DMS 273 (cell line): Measurements from ENCODE around the gene SBSN.
A peak's percentile ranks its signal among the peaks of the same experiment; 100 is the strongest.

Experiments used
- DNase-seq: peaks from one replicate; lab custom pipeline; 2025; ENCODE audit not compliant: unreplicated experiment; lab: John Stamatoyannopoulos, UW

The SBSN gene, protein sequence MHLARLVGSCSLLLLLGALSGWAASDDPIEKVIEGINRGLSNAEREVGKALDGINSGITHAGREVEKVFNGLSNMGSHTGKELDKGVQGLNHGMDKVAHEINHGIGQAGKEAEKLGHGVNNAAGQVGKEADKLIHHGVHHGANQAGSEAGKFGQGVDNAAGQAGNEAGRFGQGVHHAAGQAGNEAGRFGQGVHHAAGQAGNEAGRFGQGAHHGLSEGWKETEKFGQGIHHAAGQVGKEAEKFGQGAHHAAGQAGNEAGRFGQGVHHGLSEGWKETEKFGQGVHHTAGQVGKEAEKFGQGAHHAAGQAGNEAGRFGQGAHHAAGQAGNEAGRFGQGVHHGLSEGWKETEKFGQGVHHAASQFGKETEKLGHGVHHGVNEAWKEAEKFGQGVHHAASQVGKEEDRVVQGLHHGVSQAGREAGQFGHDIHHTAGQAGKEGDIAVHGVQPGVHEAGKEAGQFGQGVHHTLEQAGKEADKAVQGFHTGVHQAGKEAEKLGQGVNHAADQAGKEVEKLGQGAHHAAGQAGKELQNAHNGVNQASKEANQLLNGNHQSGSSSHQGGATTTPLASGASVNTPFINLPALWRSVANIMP

DNA sequence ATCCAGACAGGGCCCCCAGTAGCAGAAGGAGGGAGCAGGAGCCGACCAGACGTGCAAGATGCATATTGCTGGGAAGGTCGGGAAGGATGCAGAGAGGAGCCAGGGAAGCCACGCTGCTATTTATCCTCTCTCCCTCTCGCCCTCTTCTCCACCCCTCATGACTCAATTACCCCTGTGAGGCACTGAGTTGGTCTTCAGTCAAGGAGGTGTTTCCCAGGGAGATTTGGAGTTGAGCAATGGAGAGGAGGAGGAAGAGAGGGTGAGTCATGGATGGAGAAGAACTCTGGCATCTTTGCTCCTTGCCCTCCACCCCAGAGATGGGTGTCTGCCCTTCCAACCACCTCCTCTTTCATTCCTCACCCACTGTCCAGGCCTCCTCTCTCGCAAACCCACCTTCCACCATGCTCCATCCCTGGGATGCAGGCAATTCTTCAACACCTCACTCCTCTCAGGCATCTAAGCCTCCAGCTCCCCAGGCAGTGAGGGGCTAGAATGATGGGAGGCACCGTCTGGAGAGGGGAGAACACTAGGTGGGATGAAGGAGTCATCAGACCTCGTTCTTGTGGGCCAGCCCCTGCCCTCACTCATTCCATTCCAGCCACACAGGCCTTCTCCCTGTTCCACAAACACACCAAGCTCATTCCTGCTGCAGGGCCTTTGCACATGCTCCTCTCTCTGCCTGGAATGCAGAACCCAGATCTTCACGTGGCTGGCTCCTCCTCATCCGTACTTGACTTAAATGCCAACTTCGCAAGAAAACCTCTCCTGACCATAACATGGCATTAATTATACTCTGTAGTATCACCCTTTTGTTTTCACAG, at the start of gene SBSN:
TSS of gene SBSN (minus strand) at position 94 of the 821 bp plus-strand sequence. CDS start at position 64, 30 bp downstream.
- DNase-seq, result no peak

DNA sequence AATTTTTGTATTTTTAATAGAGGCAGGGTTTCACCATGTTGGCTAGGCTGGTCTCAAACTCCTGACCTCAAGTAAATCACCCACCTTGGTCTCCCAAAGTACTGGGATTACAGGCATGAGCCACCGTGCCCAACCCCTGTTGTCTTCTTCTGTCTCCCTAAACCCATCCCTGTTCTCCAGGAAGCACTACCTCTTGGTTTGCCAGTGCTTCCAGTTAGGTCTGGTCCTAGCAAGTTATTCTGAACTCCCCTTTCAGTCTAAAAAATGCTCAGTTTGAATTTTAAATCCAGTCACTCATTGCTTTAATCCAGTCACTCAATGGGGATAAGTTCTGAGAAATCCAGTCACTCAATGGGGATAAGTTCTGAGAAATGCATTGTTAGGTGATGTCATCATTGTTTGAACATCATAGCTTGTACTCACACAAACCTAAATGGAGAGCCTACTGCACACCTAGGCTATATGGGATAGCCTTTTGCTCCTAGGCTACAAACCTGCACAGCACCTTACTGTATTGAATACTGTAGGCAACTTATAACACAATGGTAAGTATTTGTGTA, 43.4 kb upstream of the SBSN start:
- DNase-seq, result no peak

DNA sequence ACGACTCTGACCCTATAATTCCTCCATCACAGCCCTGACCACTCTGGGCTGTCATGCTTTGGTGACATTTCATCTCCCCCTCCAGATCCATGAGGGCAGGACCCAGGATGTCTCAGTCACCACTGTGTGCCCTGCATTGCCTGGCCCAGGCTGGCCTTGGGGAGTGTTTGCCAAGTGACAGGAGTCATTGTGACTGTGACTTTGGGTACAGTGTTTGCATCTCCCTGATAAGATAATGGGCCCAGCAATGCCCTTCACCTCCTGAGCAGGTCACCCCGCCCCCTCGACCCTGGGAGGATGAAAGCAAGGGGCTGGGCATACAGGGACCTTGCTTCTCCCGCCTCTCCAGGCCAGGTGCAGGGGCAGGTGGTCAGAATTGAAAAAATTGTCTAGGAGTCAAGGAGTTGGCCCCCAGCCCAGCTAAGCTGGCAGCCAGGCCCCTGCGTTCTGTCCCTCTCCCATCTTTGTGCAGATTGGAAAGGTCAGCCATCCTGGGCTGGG, 41.2 kb upstream of the SBSN start:
- no peak for DNase-seq

DNA sequence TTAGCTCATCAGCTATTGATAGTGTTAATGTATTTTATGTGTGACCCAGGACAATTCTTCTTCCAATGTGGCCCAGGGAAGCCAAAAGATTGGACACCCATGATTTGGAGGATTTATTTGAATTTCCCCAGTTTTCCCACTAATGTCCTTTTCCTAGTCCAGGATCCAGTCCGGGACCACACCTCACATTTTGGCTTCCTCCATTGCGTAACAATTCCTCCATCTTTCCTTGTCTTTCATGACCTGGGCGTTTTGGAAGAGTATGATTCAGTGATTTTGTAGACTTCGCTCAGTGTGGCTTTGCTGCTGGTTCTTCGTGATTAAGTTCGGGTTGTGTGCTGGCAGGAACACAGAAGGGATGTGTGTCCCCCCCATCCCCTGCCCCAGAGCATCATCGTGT, 38.6 kb upstream of the SBSN start:
- DNase-seq, result no peak

DNA sequence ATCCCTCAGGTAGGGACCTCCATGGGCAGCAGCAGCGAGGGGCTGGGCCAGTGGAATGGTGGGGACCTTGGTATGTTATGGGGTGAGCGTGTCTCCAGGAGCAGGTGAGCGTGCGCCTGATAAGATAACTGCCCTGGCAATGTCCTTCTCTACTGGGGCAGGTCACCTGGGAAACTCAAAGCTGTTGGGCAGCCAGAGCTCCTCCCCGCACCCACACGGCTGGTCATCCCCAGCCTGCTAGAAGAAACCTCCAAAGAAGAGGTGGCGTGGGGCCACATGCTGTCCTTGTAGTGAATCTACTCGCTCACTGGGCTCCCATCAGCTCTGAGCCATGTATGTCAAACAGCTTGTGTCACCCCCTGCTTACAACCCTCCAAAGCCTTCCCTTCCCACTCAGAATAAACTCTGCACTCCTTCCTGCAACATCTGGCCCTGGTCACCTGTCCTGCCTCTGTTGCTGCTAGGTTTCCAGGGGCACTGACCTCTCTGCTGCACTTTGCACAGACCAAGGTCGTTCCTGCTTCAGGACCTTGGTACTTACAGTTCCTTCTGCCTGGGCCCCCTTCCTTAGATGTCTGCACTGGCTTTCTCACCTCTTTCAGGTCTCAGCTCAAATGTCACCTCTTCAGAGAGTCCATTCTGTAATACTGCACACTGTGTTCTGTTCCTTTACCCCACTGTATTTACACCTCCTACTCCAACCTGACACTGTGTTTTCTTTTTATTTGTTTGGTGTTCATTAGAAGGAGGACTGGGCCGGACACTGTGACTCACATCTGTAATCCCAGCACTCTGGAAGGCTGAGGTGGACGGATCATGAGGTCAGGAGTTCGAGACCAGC, 37.1 kb upstream of the SBSN start:
- DNase-seq, result no peak

DNA sequence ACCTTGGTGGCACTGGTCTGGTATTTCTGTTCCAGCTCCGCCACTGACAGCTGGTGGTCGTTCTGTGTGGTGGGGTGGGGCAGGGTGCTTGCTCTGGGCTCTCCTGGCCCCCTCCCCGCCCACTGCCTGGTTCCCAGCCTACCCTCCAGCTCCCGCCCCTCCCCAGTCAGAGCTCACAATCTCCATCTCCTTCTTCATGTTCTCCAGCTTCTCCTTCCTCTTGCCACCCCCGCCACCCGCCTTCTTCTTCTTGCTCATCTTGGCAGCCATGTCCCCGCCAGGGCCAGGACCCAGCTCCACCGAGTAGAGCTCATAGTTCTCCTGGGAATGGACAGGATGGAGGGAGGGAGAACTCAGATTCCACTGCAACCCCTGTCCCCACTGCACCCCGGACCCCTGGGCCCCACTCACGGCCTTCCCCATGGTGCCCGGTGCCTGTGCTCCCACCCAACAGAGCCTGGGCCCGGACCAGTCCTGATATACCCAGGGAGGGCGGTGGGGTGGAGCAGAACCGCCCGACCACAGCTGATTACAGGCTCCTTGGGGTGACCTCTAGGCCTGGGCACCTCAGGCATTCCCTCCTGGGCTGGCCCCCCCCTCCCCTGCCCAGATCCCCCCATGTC, 35.2 kb upstream of the SBSN start, which contains the start of gene ATP4A:
TSS of gene ATP4A (minus strand) at position 452 of the 623 bp plus-strand sequence. CDS start at position 423, 29 bp downstream.
- DNase-seq, result no peak

DNA sequence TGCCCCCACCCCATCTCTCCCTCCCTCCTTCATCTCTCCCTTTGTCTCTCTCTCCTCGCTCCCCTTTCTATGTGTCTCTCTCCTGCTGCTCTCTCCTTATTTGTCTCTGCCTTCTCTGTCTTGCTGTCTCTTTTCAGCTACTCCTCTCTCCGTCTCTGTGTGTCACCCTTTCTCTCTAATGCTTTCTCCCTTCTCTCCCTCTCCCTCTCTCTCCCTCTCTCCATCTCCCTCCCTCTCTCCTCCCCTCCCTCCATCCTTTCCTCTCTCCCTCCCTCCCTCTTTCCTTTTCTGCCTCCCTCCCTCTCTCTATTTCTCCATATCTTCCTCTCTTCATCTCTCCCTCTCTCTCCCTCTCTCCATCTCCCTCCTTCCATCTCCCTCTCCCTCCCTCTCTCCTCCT, 34.7 kb upstream of the SBSN start:
- no peak for DNase-seq

DNA sequence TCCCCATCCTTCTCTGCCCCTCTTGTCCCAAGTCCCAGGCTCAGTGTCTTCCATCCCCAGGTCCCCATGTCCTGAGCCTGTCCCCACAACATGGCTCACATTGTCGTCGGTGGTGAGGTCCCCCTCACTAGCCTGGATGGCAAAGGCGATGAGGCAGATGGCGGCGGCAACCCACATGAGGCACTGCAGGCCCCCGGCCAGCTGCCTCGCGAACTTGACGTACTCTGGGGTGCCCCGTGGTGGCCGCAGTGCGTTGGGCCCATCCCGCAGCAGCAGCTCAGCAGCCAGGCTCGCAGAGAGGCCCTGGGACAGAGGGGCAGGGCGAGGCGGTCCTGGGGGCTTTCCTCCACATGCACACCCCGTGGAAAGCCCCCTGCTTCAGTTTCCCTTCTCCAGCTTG, 34.2 kb upstream of the SBSN start:
- DNase-seq, result peak; percentile 41

DNA sequence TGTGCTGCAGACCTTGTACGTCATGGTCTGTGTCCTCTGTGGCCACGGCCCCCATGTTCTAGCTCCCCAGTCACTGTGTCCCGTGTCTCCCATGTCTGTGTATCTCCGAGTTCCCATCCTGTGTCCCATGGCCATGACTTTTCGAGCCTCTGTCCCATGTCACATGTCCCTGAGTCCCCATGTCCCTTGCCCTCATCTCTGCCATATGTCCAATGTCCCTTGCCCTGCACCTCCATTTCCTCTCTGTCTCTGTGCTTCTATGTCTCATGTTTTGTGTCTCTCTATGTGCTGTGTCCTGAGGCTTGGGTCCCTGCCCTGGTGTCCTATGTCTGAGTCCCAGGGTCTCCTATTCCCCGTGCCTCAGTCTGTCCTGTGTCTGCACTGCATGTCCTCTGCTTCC, 33.3 kb upstream of the SBSN start:
- no peak for DNase-seq

DNA sequence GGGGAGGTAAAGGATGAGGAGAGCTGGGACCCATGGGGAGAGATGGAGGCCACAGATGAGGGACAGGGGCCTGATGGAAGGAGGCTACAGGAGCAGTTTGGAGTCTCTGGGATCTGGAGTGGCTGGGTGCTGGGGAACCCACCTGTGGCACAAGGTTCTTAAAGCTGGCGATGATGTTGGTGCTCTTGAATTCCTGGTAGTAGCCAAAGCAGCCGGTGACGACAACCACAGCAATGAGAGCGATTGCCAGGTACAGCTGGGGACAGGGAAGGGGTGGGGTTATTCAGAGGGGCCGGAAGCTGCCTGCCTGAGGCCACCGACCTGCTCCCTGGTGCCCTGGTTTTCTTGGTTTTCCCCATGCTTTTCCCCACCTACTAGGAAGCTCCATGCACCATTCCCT, 32.6 kb upstream of the SBSN start:
- no peak for DNase-seq

DNA sequence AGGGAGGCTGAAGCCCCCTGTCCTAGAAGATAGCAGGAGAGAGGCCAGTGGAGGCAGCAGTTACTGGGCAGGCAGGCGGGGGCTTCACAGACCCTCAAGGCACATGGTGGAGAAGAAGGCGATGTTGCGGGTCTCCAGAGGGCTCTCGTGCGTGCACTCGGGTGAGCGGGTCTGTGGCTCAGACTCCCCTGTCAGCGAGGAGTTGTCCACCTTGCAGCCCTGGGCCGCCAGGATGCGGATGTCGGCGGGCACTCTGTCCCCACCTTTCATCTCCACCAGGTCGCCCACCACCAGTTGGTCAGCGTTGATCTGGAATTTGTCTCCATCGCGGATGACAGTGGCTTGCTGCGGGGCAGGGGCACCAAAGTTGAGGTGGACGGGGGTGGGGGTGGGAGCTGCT, 32.2 kb upstream of the SBSN start:
- no peak for DNase-seq

DNA sequence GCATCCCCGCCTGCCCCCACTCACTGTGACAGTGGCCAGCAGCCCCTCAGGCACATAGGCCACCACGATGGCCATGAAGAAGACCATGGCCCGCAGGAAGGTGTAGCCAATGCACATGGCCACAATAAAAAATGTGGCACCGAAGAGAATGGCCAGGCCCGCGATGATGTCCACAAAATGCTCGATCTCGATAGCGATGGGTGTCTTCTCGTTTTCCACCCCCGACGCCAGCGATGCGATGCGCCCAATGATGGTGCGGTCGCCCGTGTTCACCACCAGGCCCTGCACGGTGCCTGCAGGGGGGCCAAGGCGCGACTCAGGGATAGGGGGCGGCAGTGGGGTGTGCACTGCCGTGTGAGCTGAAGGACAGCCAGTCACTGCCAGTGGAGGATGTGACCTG, 31.7 kb upstream of the SBSN start:
- no peak for DNase-seq

DNA sequence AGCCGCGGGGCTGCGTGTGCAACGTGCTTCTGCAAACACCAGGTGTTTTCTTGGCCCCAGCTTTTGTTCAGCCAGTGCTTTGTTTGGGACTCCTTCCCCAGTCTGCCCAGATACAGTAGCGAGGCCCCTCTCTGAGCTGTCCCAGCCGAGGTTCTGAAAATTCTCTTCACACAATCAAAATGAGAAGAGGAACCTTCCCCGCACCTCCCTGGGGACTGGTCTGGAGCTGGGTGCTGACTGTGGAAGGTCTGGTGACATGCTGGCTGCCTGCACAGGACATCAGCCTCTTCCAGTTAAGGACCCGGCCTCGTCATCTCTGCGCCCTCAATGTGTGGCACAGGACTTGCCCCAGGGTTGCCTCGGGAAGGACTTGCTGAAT, 31.2 kb upstream of the SBSN start:
- DNase-seq, result no peak

DNA sequence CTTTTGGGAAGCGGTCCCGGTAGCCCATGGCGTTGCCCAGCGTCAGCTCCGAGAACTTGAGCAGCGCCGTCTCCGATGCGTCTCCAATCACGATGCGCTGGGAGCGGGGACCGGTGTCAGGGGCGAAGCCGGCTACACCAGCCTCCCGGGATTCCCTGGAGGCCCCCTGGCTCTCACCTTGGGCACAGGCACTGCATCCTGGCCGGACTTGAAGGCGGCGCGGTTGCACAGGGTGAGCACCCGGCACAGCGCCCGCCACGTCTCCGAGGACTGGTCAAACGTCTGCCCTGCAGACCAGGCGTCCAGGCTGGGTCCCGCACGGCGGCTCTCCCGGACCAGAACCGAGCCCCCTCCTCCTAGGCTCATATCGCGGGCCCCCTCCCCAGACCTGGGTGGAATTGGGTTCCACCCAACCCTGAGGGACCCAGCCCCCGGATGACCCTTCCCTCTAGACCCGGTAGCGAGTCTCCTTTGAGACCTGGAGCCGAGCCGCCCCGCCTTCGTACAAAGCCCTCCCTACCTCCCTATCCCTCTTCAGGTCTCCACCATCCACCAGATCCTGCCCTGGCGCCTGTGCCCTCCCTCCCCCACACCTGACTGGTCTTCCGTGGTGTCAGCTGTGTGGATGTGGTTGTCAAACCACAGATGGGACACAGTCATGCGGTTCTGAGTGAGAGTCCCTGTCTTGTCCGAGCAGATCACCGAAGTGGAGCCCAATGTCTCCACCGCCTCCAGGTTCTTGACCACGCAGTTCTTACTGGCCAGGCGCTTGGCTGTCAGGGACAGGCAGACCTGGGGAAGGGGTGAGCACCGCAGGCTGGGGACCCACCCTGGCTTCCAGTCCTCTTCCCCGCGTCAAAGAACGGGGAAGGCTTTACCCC, 30.5 kb upstream of the SBSN start:
- DNase-seq, result no peak

DNA sequence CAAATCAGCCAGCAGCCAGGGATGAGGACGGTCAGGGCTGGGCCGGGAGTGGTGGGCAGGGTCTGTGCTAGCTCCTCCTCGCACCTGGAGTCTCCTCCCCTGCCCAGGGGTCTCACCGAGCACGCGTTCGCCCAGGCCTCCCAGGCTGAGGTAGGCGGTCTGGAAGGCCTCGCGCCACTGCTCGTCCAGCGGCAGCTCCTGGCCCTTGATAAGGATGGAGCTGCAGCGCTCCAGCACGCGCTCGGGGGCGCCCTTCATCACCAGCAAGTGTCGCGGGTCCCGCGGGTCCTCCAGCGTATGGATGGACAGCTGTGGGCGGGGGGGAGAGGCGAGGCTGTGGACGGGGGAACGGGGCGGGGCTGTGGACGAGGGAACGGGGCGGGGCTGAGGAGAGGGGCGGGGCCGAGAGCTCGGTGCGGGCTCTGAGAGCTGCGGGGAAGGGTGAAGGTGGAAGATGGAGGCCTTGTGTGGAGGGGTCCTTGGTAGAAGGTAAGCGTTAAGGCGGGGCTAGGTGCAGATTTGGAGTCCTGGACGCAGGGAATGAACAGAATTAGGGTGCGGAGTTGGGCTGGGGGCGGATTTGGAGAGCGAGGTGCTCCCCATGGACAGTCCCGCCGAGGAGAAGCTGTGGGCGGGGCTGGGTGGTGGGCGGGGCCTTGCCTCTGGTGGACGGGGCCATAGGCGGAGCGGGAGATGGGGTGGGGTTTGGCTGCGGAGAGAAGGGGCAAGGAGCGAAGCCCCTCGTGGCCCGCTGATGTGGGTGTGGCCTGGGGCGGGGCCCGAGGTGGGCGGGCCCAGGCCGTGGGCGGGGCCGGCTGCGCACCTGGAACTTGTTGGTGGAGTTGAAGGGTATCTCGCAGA, 29.7 kb upstream of the SBSN start:
- DNase-seq, result peak; percentile 83

DNA sequence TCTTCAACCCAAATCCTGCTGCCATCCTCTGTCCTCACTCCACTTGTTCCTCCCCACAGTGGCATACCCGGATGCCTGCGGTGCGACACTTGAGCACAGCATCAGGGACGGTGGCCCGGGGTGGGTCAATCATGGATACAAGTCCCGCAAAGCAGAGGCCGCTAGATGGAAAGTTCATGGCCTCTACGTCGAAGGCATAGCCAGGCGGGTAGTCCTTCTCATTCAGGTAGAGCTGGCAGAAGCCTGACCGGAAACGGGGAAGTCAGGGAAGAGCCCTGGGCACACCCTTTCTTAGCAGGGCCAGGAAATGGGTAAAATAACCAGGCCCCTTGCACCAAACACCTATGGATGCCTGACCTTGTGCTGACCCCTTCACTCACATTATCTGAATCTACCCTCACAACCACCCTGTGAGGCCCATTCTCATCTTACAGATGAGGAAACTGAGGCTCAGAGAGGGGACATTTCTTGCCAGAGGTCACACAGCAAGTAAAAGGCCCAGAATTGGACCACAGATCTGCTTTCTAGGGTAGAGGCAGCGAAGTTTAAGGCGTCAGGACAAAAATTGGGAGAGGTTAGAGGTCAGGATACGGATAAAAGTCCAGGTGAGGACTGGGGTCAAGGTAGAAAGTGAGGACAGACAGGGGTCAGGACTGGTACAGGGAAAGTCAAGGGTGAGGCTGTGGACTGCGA, 28.9 kb upstream of the SBSN start:
- no peak for DNase-seq

DNA sequence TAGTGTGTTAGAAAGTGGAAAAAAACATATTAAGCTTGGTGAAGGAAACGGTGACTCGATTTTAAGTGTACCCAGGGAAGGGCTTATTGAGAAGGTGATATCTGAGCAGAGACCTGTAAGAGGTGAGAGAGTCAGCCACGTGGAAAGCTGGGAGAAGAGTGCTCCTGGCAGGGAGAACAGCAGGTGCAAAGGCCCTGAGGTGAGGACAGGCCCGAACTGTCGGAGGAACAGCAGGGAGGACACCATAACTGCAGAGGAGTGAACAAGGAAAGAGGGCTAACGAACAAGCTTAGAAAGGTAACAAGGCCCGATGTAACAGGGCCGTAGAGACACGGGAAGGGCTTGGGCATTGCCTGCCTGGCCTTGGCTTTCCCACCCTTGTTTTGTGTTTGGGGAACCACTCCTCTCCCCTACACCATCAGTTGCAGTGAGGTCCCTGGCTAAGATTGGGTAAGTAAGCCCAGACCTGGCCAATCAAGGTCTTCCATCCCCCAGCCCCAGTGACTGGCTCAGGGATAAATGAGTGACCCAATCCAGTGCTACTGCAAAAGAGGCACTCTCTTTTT, 28.0 kb upstream of the SBSN start:
- no peak for DNase-seq
